ENCODE measurements around the gene VPS13D.

Gene VPS13D

DNA sequence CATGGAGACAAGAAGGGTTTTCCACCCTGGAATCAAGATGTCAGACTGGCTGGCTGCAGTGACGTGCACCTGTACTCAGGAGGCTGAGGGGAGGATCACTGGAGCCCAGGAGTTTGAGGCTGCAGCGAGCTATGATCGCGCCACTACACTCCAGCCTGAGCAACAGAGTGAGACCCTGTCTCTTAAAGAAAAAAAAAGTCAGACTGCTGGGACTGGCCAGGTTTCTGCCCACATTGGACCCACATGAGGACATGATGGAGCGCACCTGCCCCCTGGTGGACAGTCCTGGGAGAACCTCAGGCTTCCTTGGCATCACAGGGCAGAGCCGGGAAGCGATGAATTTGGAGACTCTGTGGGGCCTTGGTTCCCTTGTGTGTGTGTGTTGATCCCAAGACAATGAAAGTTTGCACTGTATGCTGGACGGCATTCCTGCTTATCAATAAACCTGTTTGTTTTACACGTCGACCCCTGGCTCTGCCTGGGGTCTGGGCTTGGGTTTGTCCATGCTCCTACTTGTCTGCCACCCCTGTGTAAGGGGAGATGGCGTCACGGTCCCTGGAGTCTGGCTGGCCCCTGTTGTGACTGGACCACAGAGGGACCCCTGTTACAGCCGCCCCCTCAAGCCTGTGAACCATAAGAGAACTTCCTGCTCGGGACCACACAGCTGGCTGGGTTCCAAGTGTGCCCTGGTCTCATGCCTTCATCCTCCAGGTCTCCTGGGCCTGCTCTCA is 20.9 kb upstream of the VPS13D start:
- H3K27ac ChIP-seq (ENCODE audit: low read length), result no peak overlapping the region
- H3K9ac ChIP-seq (ENCODE audit: low read depth, low read length), result no peak overlapping the region
- no peak overlapping the region for H3K4me3 ChIP-seq (ENCODE audit: low read depth in 1 of 2, low read length in 2 of 2)
- no peaks in the 10 kb centered on the region for H3K36me3 ChIP-seq (ENCODE audit: insufficient read depth, low read length)
- ATAC-seq (ENCODE audit: insufficient read depth, low read depth) (peak; percentile 90), DNase-seq (peak; percentile 81)
- H3K79me2 ChIP-seq (ENCODE audit: insufficient read depth, low read length), result no peaks in the 10 kb centered on the region
- no peaks in the 10 kb centered on the region for H3K27me3 ChIP-seq (ENCODE audit: insufficient read depth, low read length, poor library complexity)
- TF ChIP-seq, protein P1, sequence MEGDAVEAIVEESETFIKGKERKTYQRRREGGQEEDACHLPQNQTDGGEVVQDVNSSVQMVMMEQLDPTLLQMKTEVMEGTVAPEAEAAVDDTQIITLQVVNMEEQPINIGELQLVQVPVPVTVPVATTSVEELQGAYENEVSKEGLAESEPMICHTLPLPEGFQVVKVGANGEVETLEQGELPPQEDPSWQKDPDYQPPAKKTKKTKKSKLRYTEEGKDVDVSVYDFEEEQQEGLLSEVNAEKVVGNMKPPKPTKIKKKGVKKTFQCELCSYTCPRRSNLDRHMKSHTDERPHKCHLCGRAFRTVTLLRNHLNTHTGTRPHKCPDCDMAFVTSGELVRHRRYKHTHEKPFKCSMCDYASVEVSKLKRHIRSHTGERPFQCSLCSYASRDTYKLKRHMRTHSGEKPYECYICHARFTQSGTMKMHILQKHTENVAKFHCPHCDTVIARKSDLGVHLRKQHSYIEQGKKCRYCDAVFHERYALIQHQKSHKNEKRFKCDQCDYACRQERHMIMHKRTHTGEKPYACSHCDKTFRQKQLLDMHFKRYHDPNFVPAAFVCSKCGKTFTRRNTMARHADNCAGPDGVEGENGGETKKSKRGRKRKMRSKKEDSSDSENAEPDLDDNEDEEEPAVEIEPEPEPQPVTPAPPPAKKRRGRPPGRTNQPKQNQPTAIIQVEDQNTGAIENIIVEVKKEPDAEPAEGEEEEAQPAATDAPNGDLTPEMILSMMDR (IDR thresholded peaks at IDR 0.05; ENCODE audit: borderline replicate concordance, extremely low read depth, low read length, poor library complexity, severe bottlenecking), result peak; percentile 91
- no peak for TF ChIP-seq EZH2 (IDR thresholded peaks at IDR 0.05; ENCODE audit: borderline replicate concordance, low read depth, low read length, severe bottlenecking)
- no peak overlapping the region for H3K4me2 ChIP-seq (ENCODE audit: insufficient read depth, low read length)
- H3K4me1 ChIP-seq (ENCODE audit: insufficient read depth, low read length), result peaks cover 10% of the 10 kb centered on the region
- no peak overlapping the region for H2AFZ ChIP-seq (ENCODE audit: low read depth, low read length)
- no peaks in the 10 kb centered on the region for H3K9me3 ChIP-seq (ENCODE audit: insufficient read depth, low read length, severe bottlenecking)
- no peaks in the 10 kb centered on the region for H4K20me1 ChIP-seq (ENCODE audit: insufficient read depth, low read length)

DNA sequence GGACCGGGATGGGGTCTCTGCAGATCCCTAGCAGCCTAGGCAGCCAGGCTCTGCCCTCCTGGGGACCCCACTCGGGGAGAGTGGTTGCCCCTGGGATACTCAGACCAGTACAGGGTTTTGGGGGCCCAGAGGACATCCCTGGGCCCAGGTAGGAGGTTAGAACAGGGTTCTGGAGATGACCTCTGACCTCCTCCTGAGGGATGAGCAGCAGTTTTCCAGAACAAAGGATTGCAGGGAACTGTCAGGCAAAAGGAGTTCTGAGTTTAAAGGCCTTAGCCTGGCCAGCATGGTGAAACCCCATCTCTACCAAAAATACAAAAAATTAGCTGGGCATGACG is 20.4 kb upstream of the VPS13D start:
- no peak for TF ChIP-seq EZH2 (IDR thresholded peaks at IDR 0.05; ENCODE audit: borderline replicate concordance, low read depth, low read length, severe bottlenecking)
- TF ChIP-seq, protein P1 (IDR thresholded peaks at IDR 0.05; ENCODE audit: borderline replicate concordance, extremely low read depth, low read length, poor library complexity, severe bottlenecking), result no peak
- no peak overlapping the region for H3K27ac ChIP-seq (ENCODE audit: low read length)

DNA sequence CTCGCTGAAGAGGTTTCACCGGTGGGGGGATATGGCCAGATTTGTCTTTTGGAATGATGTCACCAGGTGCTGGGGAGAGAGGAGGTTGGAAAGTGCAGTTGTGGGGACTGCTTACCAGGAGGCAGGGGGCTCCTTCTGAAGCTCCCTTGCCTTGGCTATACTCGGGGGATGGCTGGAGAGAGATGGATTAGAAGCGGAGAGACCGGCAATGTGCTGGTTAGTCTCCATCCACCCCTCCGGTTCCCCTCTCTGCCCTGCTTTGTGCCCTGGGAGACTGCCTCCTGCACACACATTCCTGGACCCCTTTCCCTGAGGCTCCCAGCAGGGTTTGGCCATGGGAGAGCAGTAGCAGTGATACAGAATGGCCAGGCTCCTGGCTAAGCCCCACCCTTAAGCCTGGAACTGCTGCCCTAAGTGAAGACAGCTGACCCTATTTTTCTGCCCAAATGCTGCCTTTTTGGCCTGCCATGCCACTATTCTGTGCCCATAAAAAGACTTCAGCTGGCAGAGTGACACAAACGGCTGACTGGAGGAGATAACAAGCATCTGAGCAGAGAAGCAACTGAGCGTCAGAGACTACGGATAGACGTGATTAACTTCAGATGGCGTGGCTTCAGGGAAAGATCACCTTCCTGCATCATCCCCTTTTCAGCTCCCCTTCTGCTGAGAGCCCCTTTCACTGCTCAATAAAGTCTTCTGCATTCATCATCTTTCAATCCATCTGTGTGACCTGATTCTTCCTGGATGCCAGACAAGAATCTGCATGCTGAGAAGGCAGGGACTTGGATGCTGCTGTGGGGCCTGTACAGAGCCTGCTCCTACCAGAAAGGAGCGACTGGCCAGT is 14.5 kb upstream of the VPS13D start:
- H3K79me2 ChIP-seq (ENCODE audit: insufficient read depth, low read length), result no peaks in the 10 kb centered on the region
- peaks cover 5% of the 10 kb centered on the region for H3K4me1 ChIP-seq (ENCODE audit: insufficient read depth, low read length)
- DNase-seq, result no peak
- H4K20me1 ChIP-seq (ENCODE audit: insufficient read depth, low read length), result no peaks in the 10 kb centered on the region
- no peak overlapping the region for H3K4me3 ChIP-seq (ENCODE audit: low read depth in 1 of 2, low read length in 2 of 2)
- H3K27me3 ChIP-seq (ENCODE audit: insufficient read depth, low read length, poor library complexity), result no peaks in the 10 kb centered on the region
- H3K36me3 ChIP-seq (ENCODE audit: insufficient read depth, low read length), result no peaks in the 10 kb centered on the region
- no peaks in the 10 kb centered on the region for H3K9me3 ChIP-seq (ENCODE audit: insufficient read depth, low read length, severe bottlenecking)
- no peak overlapping the region for H3K27ac ChIP-seq (ENCODE audit: low read length)
- no peak overlapping the region for H2AFZ ChIP-seq (ENCODE audit: low read depth, low read length)
- no peak overlapping the region for H3K4me2 ChIP-seq (ENCODE audit: insufficient read depth, low read length)
- ATAC-seq (ENCODE audit: insufficient read depth, low read depth), result no peak
- no peak overlapping the region for H3K9ac ChIP-seq (ENCODE audit: low read depth, low read length)
- TF ChIP-seq, protein P1 (IDR thresholded peaks at IDR 0.05; ENCODE audit: borderline replicate concordance, extremely low read depth, low read length, poor library complexity, severe bottlenecking), result no peak
- no peak for TF ChIP-seq EZH2 (IDR thresholded peaks at IDR 0.05; ENCODE audit: borderline replicate concordance, low read depth, low read length, severe bottlenecking)

More for the DNA sequence above, 20.4 kb upstream of the VPS13D start:
- Histone ChIP-seq H3K4me3 (ENCODE audit: low read depth in 1 of 2, low read length in 2 of 2) (no peak overlapping the region), H3K36me3 (ENCODE audit: insufficient read depth, low read length) (no peaks in the 10 kb centered on the region), H3K79me2 (ENCODE audit: insufficient read depth, low read length) (no peaks in the 10 kb centered on the region), H4K20me1 (ENCODE audit: insufficient read depth, low read length) (no peaks in the 10 kb centered on the region), H3K9me3 (ENCODE audit: insufficient read depth, low read length, severe bottlenecking) (no peaks in the 10 kb centered on the region), H3K4me1 (ENCODE audit: insufficient read depth, low read length) (peaks cover 10% of the 10 kb centered on the region), H3K4me2 (ENCODE audit: insufficient read depth, low read length) (no peak overlapping the region), H2AFZ (ENCODE audit: low read depth, low read length) (no peak overlapping the region), H3K9ac (ENCODE audit: low read depth, low read length) (no peak overlapping the region), H3K27me3 (ENCODE audit: insufficient read depth, low read length, poor library complexity) (no peaks in the 10 kb centered on the region)
- DNase-seq, result no peak
- no peak for ATAC-seq (ENCODE audit: insufficient read depth, low read depth)
